Transverse colon (tissue), 4 donors: Measurements from ENCODE around the gene HDAC4. TPM values are rescaled to one million over a fixed set of nuclear protein-coding genes. Genes with fewer than 3 reads are reported as not detected.

ENCODE experiments used
- DNase-seq: peaks from one replicate; pipeline ENCODE4 v3.0.0-alpha.2; 2019
- H3K27ac ChIP-seq, 4 donors: fragments of 200-600 bp; sonication (generic); 2 replicates each; pipeline ENCODE4 v1.5.1; 2016 to 2018; ENCODE audit warnings: inconsistent platforms in 4 of 4
- H3K27me3 ChIP-seq: fragments of 200-600 bp; sonication (generic); 2 replicates; pipeline ENCODE4 v1.5.1; 2017; ENCODE audit warnings: inconsistent platforms
- H3K36me3 ChIP-seq, 4 donors: fragments of 200-600 bp; sonication (generic); 2 replicates each; pipeline ENCODE4 v1.5.1; 2017 to 2019; ENCODE audit warnings: inconsistent platforms in 4 of 4
- H3K4me1 ChIP-seq, 4 donors: fragments of 200-600 bp; sonication (generic); 2 replicates each; pipeline ENCODE4 v1.5.1; 2017 to 2020; ENCODE audit warnings: inconsistent platforms in 4 of 4
- H3K4me3 ChIP-seq, 4 donors: fragments of 200-600 bp; sonication (generic); 1 replicate in 1 of 4; 2 replicates in 3 of 4; pipeline versions ENCODE4 v1.5.1 to v1.6.1; 2017 to 2019; ENCODE audit warnings: inconsistent platforms in 4 of 4
- H3K9me3 ChIP-seq, 2 donors: fragments of 200-600 bp; sonication (generic); 2 replicates each; pipeline ENCODE4 v1.5.1; 2017 to 2019; ENCODE audit warnings: inconsistent platforms in 2 of 2
- CTCF ChIP-seq, 5 experiments: fragments of 200-600 bp in 3 of 5; fragments of 450-650 bp in 2 of 5; sonication (generic) in 3 of 5; IDR thresholded peaks; 1 replicate in 2 of 5; 2 replicates in 3 of 5; pipeline ENCODE4 v1.5.1; 2016 to 2017; ENCODE audit warnings: antibody characterized with exemption in 5 of 5, inconsistent platforms in 3 of 5, mild to moderate bottlenecking in 2 of 5, moderate library complexity in 1 of 5
- EP300 ChIP-seq: sonication (generic); formaldehyde crosslinking; IDR thresholded peaks from one replicate; pipeline ENCODE4 v1.6.1; 2017; ENCODE audit warnings: antibody characterized with exemption, low read depth
- POLR2A ChIP-seq: fragments of 450-650 bp; IDR thresholded peaks from one replicate; pipeline ENCODE4 v1.6.1; 2016; ENCODE audit warnings: antibody characterized with exemption, mild to moderate bottlenecking, moderate library complexity
- POLR2AphosphoS5 ChIP-seq, 3 donors: sonication (generic); formaldehyde crosslinking; IDR thresholded peaks; one replicate each; pipeline ENCODE4 v1.6.1; 2016; ENCODE audit warnings: antibody characterized with exemption in 3 of 3
- WGBS, 2 donors: methylation state at CpG; one replicate each; pipeline ENCODE4 v1.1.5; 2018; ENCODE audit warnings: low coverage in 1 of 2; 5-methylcytosine and 5-hydroxymethylcytosine counted together
- in situ Hi-C, 4 donors: fragments of 200-750 bp; cut with MboI; loops; one replicate each; pipeline versions ENCODE4 v1.15.0 to v1.15.1; 2017; ENCODE audit warnings: low sequenced_read_pairs in 3 of 4, low pct_ligation_motif_present in 1 of 4, low pct_unique_long_range_greater_than_20kb in 1 of 4
- intact Hi-C: fragments of 100-400 bp; cut with DNase I; formaldehyde crosslinking; loops from one replicate; pipeline ENCODE4 v1.15.1; 2023; ENCODE audit warnings: low total_unique reads
- total RNA-seq, 4 donors: library from RNA; depleted of rRNA; stranded (reverse); fragments of >200 nt; gene quantifications; one replicate each; pipeline ENCODE4 v1.1.0, GENCODE V29; 2016

The HDAC4 gene
- total RNA-seq, 4 donors from 2014 or later = 33.9 to 192 (median 112) TPM

DNA sequence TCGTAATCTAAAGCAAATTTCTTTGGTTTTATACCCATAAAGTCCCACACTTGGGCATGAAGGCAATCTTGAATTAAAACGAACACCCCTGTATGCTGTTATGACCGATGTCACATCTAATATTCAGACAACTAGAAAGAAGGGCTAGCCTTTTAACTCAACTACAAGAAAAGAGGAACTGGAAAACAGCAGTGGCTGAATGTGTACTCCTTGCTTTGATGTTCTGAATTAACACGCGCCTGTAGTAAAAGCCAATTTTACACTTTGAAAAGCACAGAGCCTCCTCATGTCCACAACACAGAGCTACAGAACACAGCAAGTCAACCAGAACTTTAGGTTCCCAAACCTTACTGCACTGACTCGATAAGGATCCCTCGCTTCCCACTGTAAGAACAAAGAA, 147.6 kb downstream of the HDAC4 start:
- H3K36me3 ChIP-seq = no peaks in the 10 kb centered on the region
- 75 to 85% methylated on average over 6 to 7 of the region's 7 CpGs for WGBS, 2 donors
- H3K9me3 ChIP-seq = peaks cover 0 to 6% of the 10 kb centered on the region in 2 donors
- DNase-seq = no peak
- intact Hi-C loops = no loop called here
- in situ Hi-C loops = loop anchor here in 1 of 4 donors (25.0 kb wide), 1 partner anchor 634 kb away; no protein-coding TSS in a partner anchor
- TF ChIP-seq EP300 = no peak
- TF ChIP-seq POLR2AphosphoS5 (IDR thresholded peaks at IDR 0.05) = no peak
- no peak for TF ChIP-seq POLR2A
- TF ChIP-seq CTCF (IDR thresholded peaks at IDR 0.05) = no peak
- H3K4me3 ChIP-seq = no peak overlapping the region
- H3K27me3 ChIP-seq = no peaks in the 10 kb centered on the region
- H3K27ac ChIP-seq = peak overlapping the region; percentile 28 to 46 (median 36)
- H3K4me1 ChIP-seq = peaks cover 8 to 58% (median 18%) of the 10 kb centered on the region in 4 donors

- peaks cover 8 to 63% (median 22%) of the 10 kb centered on the region in 4 donors for H3K4me1 ChIP-seq
- no peak overlapping the region for H3K4me3 ChIP-seq
- no peaks in the 10 kb centered on the region for H3K36me3 ChIP-seq
- 60 to 72% methylated on average over 1 to 19 of the region's 19 CpGs for WGBS, 2 donors
- intact Hi-C loops (no loop called here), in situ Hi-C loops (loop anchor here in 1 of 4 donors (25.0 kb wide), 1 partner anchor 634 kb away; no protein-coding TSS in a partner anchor)
- H3K27ac ChIP-seq = peak overlapping the region; percentile 28 to 46 (median 36)
- peak; percentile 53 for DNase-seq
- no peaks in the 10 kb centered on the region for H3K27me3 ChIP-seq
- H3K9me3 ChIP-seq = peaks cover 0 to 3% of the 10 kb centered on the region in 2 donors
- TF ChIP-seq POLR2AphosphoS5 (IDR thresholded peaks at IDR 0.05) (peak in 2 of 3 donors; percentile 20 to 42), CTCF (IDR thresholded peaks at IDR 0.05) (no peak)
These were observed 148.0 kb downstream of the HDAC4 start for GRCh38 chr2:239252801-239253200.

DNA sequence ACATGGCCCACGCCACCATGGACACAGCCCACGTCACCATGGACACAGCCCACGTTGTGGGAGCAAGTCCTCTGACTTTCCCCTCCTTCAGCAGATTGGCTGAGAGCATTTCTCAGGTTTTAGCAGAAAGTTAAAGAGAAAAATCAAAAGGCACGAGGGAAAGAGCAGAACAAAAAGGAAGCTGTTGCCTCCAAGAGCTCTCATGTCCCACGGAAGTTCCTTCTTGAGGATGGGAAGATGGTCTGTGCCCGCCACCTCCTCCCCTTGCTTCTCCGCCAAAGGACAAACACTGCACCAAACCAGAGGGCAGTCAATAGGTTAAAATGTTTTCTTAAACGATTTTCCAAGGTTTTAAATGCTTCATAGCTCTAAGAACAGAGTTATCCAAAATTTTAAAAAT, 148.4 kb downstream of the HDAC4 start:
- H3K4me3 ChIP-seq = no peak overlapping the region
- WGBS, 2 donors = 80 to 88% methylated on average over 3 to 8 of the region's 8 CpGs
- in situ Hi-C loops (loop anchor here in 1 of 4 donors (25.0 kb wide), 1 partner anchor 635 kb away; no protein-coding TSS in a partner anchor), intact Hi-C loops (no loop called here)
- H3K4me1 ChIP-seq = peaks cover 8 to 65% (median 25%) of the 10 kb centered on the region in 4 donors
- H3K9me3 ChIP-seq = no peaks in the 10 kb centered on the region
- TF ChIP-seq EP300 (no peak), CTCF (IDR thresholded peaks at IDR 0.05) (no peak), POLR2A (no peak), POLR2AphosphoS5 (IDR thresholded peaks at IDR 0.05) (no peak)
- no peaks in the 10 kb centered on the region for H3K36me3 ChIP-seq
- peak overlapping the region; percentile 28 to 40 (median 36) for H3K27ac ChIP-seq
- no peaks in the 10 kb centered on the region for H3K27me3 ChIP-seq
- no peak for DNase-seq

DNA sequence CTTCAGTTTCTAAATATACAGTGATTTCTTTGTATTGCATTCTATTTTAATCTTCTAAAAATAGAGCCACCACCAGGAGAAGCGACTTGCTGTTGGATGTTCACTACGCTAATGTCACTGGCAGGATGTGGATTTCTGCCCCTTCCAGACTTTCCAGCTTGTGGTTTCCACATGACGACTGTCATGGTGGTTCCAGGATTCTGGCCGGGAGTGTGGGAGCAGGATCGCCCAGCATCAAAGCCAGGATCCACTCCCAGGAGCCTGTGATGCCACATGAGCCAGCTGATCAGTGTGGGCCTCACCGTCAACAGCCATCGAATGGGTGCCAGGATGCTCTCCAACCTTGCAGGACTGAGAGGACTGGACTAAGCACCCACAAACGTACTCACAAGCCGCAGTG, 148.8 kb downstream of the HDAC4 start:
- DNase-seq = no peak
- Histone ChIP-seq H3K4me3 (no peak overlapping the region), H3K9me3 (no peaks in the 10 kb centered on the region), H3K27me3 (no peaks in the 10 kb centered on the region), H3K27ac (peak overlapping the region; percentile 28 to 40 (median 36)), H3K36me3 (no peaks in the 10 kb centered on the region), H3K4me1 (peaks cover 11 to 65% (median 28%) of the 10 kb centered on the region in 4 donors)
- intact Hi-C loops (no loop called here), in situ Hi-C loops (loop anchor here in 1 of 4 donors (25.0 kb wide), 1 partner anchor 635 kb away; no protein-coding TSS in a partner anchor)
- no peak for TF ChIP-seq CTCF (IDR thresholded peaks at IDR 0.05)
- TF ChIP-seq POLR2A = no peak
- 78% methylated on average over 9 of the region's 9 CpGs; no CpG with 5 or more reads in 1 of the 2 donors for WGBS, 2 donors
